Measurements from ENCODE around the gene GLRA2. TPM values are rescaled to one million over a fixed set of nuclear protein-coding genes. Genes with fewer than 3 reads are reported as not detected.

GLRA2 gene
- total RNA-seq, result not detected
- long read RNA-seq, result 0 reads

DNA sequence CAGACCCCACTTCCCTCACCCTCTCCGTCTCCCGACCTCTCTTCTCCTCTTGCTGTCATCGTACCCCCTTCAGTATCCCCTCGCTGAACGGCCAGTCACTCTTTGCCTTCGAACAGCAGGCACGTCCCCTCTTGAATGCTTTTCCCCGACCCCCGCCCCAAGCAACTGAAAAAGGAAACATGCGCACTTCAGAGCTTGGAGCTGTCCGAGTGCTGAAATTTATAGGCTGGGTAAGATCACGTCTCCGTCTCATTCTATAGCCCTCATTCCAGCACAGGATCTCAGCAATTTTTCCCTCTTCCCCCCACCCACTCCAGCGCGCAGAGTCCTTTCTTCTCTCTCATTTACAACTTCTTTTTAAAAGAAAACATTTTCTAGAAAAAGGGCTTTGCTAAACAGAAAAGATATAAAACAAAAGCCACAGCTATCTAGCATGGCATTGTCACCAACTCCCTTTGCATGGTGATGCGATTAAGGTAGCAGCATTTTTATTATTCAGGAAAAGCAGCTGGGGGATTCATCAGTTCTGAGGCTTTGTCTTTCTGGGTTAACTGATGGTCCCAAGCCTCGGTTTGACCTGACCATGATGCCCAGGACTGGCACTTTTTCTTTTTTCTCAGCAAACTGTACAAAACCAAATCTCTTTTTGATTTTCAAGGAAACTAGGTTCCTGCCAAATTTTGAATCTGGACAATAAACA is at the start of gene GLRA2:
GLRA2 (plus strand) TSS at position 247 of the 700 bp plus-strand sequence. CDS start 522 bp downstream, outside the sequence.
- no peak for DNase-seq (ENCODE audit: low spot score)

DNA sequence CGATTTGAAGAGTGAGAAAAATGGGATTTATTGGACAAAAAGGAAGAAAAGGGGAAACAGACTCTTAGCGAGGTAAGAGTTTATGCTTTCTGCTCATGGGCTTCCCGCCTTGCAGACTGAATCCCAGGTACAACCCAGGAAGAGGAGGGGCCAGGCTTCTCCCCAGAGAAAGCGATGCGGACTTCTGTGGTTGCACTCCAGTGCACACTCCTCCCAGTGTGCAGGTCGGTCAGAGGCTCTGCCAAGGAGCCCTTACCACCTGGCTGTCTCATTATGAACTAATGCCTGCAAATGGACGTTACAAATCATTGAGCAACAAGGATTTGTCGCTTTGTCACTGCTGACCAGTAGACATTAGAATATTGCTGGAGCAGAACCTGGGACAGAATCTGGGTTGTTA is 39.9 kb upstream of the GLRA2 start:
- DNase-seq (ENCODE audit: low spot score), result no peak

DNA sequence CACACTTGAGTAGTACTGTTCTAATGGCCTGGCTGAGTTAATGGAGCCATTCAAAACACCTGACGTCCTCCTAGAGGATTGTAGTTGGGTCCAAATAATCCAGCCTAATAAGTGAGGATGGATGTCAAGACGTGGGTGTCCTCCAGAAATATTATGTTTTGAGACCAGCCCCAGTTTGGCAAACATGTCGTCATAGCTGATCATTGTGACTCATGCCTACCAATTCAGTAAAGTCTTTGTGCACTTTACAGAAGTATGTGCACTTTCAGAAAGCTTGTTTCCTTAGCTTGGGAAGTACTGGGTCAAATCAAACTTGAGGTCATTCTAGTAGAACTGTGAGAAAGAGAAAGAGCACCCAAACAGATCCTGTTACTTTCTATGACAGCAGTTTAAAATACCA is 37.6 kb upstream of the GLRA2 start:
- DNase-seq (ENCODE audit: low spot score), result no peak

DNA sequence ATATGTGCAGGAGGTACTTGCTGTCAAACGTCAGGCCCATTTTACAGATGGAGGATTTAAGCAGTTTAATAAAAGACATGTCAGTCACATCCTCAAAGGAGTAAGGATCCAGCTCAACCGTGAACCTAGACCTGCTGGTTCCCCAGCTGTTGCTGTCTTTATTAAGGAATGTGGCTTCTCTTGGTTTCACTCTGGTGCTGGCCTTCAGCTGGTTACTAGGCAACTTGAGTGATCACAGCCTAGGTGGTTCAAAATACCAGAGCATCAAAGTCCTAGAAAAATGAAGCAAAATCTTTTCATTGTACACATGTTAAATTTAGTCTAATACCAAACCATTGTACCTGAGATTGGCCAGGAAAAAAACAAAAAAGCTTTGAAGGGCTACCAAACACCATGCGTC is 32.7 kb upstream of the GLRA2 start:
- DNase-seq (ENCODE audit: low spot score), result no peak

DNA sequence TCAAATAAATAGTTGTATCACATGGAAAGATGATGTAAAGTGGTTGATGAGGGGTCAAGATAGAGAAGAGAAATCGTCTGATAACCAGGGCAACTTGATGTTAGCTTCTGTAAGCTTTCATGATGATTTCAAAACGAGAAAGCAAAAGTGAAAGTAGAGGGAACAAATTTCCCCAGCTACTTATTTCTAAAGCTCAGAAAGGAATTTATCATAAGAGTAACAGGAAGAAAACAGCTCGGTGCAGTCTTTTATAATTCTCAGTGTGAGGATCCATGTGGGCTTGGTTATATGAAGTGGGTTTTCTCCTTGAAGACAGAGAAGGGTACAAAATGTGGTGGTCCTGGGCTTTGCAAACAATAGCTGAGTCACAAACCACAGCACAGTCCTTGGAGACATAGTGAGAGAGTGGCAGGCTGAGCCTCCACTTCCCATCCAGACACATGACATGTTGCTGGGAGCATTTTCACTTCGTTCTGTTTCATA is 32.1 kb upstream of the GLRA2 start:
- no peak for DNase-seq (ENCODE audit: low spot score)

DNA sequence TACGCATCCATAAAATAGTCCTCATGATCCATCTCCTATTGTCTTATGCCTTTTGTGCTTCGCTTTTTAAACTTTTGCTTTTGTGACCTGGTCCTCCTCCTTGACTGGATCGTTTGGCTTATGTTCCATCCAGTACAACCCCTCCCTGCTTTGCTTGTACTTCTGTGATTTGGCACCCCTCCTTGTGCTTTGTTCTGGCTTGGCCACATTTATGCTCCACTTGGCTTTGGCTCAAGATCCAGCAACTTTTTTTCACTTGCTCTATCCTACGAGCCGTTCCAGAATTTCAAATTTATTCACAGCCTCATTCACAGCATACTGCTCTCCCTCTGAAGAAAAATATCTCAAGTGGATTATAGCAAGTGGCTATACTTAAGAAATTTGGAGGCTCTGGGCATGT is 28.0 kb upstream of the GLRA2 start:
- DNase-seq (ENCODE audit: low spot score), result no peak

DNA sequence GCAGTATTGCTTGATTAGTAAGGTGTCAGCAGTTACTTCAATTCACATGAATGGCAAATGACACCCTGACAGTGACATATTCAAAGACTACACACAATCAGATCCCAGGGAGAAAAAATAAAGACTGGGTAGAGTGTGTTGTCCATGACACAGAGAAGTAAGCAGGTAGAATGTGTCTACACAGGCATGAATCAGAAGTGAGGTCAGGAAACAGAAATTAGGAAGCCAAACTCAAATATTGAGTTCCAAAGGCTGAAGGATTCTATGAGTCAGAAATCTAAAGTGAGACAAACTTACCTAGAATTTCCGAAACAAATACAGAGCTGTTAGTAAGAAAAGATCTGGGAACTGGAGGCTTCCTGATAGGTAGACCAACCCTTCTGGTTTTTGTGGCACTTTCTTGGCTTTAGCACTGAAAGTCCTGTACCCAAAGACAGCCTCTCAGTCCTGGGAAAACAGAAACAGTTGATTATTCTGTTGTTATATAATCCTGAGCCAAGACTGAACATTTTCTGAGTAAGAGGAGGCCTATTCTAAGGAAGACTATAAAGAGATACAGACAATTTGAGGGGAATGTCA is 24.3 kb upstream of the GLRA2 start:
- DNase-seq (ENCODE audit: low spot score), result no peak

DNA sequence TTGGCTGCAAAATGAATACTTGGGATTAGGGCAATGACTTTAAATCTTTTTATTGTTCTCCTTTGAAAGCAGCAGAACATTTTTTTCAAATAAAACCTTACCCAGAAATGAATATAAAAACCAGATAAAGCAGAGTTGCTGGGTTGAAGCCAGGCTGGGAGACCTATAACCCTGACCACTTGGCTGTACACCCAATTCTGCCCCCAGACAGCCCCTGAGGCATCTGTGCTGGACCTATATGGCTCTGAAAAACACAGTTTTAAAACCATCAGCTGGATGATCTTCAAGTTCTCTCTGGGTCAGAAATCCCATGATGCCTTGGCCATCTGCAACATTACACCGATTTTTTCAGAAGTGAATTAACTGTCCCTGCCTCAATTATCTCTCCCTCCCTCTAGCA is 23.7 kb upstream of the GLRA2 start:
- no peak for DNase-seq (ENCODE audit: low spot score)

DNA sequence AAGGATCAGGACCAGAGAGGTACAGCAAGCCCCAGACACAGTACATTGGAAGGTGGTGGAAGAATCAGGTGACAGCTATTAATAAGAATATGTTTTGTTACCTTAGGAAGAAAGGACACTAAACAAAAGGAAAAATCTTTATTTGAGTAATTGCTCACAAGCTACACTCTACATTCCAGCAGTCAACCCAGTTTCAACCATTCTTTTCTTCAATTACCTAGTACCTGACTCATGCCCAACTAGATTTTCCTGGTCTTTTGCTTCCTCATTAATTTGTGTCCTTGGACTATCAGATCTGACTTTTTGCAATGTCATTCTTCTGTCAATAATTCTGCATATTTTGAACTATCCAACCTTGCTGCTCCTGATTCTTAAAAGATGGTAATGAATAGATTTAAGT is 22.5 kb upstream of the GLRA2 start:
- DNase-seq (ENCODE audit: low spot score), result no peak

DNA sequence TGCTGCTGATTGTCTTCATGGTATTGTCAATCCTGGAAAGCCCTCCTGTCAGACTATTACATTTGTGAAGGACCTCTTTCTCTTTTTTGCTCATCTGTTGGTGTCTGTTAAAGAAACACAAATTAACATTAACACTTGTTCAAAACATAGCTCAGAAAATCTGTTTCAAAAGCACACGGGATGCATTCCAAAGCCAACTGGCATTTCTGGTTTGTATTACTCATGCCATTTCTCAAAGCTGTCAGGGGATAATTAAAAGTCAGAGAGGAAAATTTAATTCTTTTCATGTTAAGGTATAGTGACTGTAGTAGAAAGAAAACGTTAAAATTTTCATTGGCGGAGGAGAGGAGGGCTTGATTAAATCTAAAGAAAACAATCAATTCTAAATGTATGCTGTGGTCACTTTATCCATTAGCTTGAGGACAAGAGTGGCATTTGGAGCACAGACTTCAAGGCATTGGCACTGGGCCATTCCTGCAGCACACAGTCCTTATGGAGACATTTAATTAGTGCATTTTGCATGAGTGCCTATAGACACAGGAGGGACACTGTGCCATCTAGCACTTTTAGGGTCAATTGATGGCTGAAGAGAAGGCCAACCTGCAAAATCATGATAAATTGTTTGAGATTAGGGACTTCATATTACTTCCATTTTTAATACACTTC is 21.2 kb upstream of the GLRA2 start:
- no peak for DNase-seq (ENCODE audit: low spot score)

DNA sequence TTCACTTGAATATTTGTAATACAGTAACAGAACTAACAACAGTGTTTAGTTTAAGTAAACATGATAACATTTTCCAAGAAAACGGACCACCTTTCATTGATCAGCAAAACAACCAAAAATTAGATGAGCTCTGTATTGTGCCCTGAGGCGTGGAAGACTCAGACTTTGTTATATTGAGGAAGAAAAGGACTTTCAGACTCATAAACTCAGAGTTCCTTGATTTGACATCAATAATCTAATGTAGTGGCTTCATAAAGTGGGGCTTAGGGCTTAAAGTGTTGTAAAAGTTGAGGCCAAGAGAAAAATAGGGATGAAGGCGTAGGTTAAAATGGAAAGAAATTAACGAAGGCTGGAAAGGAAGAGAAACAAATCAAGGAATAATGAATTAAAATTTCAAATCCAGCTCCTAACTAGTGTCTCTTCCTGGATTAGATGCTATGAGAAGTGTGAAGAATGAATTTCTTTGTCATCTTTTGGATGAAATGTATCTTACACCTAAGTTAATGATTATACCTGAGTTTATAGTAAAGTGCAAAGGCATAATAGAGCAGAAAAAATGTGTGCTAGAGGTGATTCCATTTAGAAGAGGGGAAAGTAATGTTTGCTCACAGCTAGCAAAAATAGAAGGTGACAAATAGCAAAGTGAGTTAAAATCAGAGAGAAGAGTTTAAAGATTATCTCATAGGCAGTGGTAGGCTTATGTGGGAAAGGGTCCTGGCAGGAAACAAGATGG is 19.8 kb upstream of the GLRA2 start:
- no peak for DNase-seq (ENCODE audit: low spot score)

DNA sequence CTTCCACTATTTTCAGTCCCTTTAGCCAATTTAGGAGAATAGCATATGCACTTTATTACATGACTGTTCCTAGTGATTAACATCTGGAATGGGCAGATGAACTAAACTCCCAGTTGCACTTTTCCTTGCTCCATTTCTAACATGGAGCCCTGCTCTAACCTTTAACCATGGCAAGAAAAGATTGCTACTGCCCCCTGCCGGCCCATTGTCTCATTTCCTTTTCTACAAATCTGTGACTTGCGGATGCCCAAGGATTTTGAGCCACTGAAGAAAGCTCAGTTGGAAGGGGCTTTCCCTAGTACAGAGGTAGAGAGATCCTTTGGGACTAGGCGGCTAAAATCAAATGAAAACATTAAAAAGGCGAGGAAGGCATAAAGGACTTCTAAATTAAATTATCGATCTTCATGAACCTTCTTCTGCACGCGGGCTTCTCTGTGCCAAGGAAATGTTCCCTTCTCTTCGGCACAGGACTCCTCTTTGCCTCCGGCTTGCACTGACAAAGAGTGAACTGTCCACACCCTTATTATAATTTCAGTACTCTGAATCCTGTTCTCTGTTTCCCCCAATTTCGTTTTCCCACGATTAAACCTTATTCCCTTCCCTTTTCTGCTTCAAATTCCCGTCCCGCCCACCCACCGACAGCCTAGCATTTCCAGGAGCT is 577 bp upstream of the GLRA2 start:
- no peak for DNase-seq (ENCODE audit: low spot score)

DNA sequence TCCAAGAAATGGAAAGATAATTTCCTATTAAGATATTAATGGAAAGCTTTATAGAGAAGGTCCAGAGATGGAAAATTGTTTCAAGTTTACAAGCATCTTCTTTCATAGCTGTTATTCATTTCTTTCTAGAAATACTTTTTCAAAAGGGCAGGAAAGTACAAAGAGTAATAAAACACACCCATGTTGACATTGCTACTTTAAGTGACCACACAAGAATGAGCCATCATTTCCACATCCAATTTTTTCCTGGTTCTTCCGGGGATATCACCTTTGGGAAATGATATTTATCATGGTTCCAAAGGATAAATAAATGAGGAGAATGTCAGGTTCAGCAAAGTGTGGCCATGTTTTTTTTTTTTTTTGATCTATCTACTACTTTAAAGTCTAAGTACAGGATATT is 4.5 kb downstream of the GLRA2 start:
- no peak for DNase-seq (ENCODE audit: low spot score)

DNA sequence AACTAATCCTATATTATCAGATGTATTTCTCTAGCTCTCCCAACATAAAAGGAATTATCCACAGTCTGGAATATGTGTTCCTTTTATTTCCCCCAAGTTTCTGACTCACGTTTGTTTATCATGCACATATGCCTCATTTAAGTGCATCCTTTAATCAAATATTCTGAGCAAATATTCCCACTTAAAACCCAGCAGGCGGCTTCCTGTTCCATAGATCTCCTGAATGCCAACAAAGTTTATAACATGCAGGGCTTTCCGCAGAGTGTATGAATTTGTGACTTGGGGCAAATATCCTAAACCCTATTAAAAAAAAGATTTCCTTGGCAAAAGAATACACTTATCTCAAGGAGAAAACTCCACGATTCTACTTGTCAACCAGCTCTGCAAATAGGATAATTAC is 16.9 kb downstream of the GLRA2 start:
- no peak for DNase-seq (ENCODE audit: low spot score)

DNA sequence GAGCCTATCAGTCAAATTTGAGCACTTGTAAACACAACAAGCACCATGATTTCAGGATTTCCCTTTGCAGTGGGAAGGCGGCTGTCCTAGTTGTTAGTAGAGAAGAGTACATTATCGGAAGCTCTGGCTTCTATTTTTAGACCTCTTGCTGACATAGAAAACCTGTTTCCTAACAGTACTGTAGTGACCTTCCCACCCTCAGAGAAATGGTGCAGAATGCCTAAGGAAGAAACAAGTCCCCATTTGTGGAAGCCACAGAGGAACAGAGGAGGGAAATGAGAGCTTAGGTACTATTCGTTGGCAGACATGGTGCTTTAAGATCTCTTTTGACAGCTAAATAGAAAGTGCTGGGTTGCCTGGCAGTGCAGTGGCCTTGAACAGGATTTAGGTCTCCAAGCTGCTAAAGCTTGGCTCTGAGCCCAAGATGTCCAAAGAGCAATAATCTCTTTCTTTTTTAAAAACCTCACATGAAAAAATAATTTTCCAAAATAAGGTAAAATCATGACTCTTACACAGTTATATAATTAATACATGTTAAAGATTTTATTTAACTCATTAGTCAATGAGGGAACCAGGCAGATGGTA is 24.9 kb downstream of the GLRA2 start:
- no peak for DNase-seq (ENCODE audit: low spot score)

DNA sequence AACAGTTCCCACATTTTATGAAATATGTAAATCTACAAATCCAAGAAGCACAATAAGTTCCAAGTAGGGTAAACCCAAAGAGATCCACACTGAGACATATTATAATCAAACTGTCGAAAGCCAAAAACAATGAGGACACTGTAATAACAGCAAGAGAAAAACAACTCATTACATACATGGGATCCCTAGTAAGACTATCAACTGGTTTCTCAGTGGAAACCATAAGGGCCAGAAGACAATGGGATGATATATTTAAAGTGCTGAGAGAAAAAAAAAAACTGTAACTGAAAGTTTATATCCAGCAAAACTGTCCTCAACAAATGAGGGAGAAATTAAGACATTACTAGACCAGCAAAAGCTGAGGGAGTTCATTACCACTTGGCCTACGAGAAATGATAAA is 34.7 kb downstream of the GLRA2 start:
- no peak for DNase-seq (ENCODE audit: low spot score)

DNA sequence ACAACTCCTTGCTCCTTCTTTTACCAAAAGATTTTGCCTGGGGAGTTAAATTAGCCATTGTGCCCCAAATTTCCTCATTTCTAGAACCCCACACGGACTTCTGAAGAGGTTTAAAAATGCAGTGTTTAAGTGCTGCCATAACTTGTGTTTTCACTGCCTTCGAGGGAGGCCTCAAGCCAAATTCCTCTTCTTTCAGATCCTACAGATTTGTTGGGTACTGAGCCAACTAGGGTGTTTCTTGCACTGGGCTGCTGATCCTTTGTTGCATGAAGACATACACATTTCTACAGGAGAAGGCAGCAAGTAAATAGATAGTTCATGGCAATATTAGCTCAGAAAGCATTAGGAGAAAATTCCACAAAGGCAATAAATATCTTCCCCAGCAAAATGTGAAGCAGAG is 43.8 kb downstream of the GLRA2 start:
- DNase-seq (ENCODE audit: low spot score), result no peak

DNA sequence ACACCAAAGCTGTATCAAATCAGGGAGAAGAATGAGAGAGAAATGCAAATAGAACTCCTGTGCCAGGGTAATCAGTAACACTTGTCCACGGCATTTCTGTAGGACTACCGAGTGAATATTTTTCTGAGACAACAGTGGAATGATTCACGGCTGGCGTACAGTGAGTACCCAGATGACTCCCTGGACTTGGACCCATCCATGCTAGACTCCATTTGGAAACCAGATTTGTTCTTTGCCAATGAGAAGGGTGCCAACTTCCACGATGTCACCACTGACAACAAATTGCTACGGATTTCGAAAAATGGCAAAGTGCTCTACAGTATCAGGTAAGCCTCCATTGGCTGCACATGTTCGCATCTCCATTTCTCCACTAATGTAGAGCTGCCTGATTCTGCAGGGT is 51.7 kb downstream of the GLRA2 start:
- DNase-seq (ENCODE audit: low spot score), result no peak

DNA sequence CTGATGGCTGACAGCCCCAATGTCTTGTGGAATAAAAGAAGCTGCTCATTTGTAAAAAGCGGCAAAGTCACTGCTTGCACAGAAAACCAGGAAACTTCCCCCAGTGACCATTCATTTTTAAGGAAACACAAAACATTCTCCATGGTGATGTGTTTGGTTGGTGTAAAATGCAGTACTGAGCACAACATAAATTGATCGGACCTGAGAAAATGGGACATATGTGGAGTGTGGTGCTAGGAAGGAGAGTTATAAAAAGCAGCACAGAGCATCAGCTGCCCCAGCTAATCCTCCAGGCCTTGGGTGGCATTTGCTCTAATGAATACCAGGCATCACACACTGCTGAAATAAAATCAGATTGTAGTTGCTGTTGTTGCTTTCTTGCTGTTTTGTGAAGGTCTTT is 55.2 kb downstream of the GLRA2 start:
- DNase-seq (ENCODE audit: low spot score), result no peak

DNA sequence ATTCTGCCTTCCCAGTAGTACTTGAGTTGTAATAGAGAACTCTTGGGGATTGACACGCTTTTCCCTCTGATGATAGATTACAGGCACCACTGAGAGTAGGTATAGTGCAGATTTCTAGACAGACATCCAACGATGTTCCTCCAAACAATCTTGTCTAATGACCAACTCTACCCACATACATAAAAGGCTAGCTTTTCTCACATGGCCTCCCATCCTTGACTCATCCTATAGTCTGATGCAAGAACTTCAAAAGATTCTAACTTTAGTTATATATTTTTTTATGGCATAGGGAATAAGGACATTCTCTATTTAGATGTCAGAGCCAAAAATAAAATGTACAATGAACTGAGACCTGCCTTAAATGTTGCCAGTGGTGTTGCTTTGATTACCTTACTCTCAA is 60.9 kb downstream of the GLRA2 start:
- DNase-seq (ENCODE audit: low spot score), result no peak
